ENCODE data around the gene CDH3.
A peak's percentile ranks its signal among the peaks of the same experiment; 100 is the strongest.

The CDH3 gene

DNA sequence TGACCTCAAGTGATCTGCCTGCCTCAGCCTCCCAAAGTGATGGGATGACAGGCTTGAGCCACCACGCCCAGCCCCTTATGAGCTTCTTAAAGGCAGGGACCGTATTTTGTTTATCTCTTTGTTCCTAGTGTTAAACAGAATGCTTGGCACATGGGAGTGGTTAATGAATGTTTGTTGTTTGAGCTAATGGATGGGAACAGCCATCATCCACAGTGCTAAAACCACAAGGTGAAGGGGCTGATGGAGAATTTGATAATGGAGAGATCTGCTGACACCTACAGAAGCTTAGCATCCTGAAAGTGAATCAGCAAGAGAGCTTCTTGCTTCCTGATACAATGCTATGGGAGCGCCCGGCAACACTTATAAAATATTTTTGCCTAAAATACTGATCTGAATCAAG, 83.4 kb downstream of the CDH3 start:
- Mint-ChIP-seq H3K9me3 (no peaks in the 10 kb centered on the region), H3K36me3 (no peaks in the 10 kb centered on the region), H3K4me1 (no peaks in the 10 kb centered on the region), H3K27me3 (peaks cover 15% of the 10 kb centered on the region), H3K4me3 (no peak overlapping the region), H3K27ac (no peak overlapping the region)
- DNase-seq = no peak
- CTCF ChIA-PET = no interaction called here

DNA sequence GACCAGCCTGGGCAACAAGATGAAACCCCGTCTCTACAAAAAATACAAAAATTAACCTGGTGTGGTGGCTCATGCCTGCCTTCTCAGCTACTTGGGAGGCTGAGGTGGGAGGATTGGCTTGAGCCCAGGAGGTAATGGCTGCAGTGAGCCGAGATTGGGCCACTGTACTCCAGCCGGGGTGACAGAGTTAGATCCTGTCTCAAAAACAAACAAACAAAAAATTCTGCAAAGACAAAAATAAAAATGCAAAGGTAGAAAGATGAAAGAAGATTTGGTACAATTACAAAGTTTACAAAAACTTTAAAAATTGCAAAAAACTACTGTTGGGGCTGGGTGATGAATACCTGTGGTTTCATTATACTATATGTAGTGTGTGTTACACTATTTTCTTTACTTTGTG, 86.5 kb downstream of the CDH3 start:
- CTCF ChIA-PET = no interaction called here
- DNase-seq = no peak
- Mint-ChIP-seq H3K4me3 (no peak overlapping the region), H3K27ac (no peak overlapping the region), H3K36me3 (no peaks in the 10 kb centered on the region), H3K4me1 (peaks cover under 1% of the 10 kb centered on the region), H3K27me3 (peaks cover 34% of the 10 kb centered on the region), H3K9me3 (no peaks in the 10 kb centered on the region)

DNA sequence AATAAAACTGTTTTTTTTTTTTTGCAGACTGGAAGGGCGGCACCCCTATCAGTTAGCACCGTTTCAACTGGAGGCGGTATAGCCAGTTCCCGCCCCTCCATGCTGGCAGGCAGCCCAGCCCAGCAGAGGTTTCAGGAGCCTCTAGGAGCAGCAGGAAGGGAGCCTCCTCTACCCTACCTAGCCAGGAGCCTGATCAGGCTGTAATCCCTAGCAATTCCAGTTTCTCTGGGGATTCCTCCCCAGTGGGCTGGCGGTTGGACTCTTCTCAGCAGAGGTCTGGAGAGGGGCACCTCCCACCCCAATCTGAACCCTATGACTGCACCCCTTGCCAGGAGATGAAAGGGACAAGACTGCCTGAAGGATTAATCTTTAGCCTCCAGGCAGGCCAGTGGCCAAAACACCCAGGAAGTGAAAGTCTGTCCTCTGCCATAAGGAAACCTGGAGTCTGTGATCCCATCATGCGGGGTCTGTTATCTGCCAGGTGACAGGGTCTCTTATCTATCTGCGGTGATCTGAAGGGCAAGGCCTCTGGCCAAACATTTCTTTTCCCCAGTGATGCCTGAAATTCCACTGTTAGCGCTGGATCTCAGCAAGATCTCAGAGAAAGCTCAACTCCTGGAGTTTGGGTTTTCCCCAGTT, 87.1 kb downstream of the CDH3 start:
- Mint-ChIP-seq H3K4me1 (peaks cover 3% of the 10 kb centered on the region), H3K27me3 (peaks cover 40% of the 10 kb centered on the region), H3K4me3 (no peak overlapping the region), H3K36me3 (no peaks in the 10 kb centered on the region), H3K9me3 (no peaks in the 10 kb centered on the region), H3K27ac (no peak overlapping the region)
- DNase-seq = no peak
- CTCF ChIA-PET = no interaction called here

DNA sequence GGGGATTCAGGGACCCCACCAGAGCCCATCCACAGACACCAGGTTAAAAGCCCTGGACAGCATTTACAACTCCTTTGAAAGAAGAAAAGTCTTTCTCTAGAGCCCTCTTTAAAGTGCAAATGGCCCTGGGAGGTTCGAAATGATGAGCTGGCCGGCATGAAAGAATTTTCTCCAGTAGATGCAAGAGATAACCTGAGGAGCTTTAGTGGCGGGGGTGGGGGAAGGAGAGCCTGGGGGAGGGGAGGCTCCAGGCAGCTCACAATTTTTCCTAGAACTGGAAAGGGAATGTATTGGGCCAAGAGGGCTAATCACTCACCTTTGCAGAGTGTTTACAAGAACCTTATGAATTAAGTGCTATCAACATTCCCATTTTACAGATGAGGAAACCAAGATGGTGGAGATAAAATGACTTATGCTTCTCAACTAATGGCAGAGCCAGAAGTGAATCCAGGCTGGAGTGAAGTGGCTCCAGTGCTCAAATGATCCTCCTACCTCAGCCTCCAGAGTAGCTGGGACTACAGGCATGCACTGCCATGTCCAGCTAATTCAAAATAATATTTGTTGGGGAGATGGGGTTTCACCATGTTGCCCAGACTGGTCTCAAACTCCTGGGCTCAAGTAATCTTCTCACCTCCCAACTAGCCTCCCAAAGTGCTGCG, 87.8 kb downstream of the CDH3 start:
- Mint-ChIP-seq H3K9me3 (no peaks in the 10 kb centered on the region), H3K27me3 (peaks cover 47% of the 10 kb centered on the region), H3K36me3 (no peaks in the 10 kb centered on the region), H3K27ac (no peak overlapping the region), H3K4me3 (no peak overlapping the region), H3K4me1 (peaks cover 6% of the 10 kb centered on the region)
- DNase-seq = no peak
- CTCF ChIA-PET = no interaction called here

DNA sequence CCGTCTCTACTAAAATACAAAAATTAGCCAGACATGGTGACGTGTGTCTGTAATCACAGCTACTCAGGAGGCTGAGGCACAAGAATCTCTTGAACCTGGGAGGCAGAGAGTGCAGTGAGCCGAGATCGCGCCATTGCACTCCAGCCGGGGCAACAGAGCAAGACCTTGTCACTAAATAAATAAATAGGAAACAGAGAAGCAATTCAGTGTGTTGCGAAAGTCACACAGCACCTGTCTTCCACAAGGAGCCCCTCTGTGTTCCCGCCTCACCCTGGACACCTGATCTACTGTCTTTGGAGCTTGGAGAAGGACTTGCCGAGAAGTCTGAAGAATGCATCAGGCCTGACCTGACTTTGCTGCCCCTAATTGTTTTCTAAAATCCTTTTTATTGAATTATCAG, 88.5 kb downstream of the CDH3 start:
- peaks cover 54% of the 10 kb centered on the region for H3K27me3 Mint-ChIP-seq
- no peak overlapping the region for H3K4me3 Mint-ChIP-seq
- DNase-seq = no peak
- peaks cover 6% of the 10 kb centered on the region for H3K4me1 Mint-ChIP-seq
- no peaks in the 10 kb centered on the region for H3K9me3 Mint-ChIP-seq
- CTCF ChIA-PET = no interaction called here
- H3K27ac Mint-ChIP-seq = no peak overlapping the region
- no peaks in the 10 kb centered on the region for H3K36me3 Mint-ChIP-seq

DNA sequence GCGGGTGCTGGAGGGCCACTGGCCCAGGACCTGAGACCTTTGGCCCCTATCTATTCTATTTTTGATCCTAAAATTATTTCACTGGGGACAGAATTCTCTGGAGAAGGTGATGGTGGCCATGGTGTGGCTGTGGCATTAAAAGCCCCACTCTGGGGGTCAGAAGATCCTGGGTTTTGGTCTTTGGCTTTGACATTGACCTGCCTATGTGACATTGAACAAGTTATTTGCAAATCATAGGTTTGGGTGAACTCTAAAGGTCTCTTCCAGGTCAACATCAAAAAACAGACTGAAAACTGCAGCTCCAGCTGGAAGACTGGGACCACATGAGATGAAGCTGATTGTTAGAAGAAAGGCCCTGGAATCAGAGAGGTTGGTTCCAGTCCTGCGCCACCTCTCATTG, 89.7 kb downstream of the CDH3 start:
- Mint-ChIP-seq H3K9me3 (no peaks in the 10 kb centered on the region), H3K27ac (no peak overlapping the region), H3K4me3 (no peak overlapping the region), H3K27me3 (peaks cover 64% of the 10 kb centered on the region), H3K36me3 (no peaks in the 10 kb centered on the region), H3K4me1 (peaks cover 6% of the 10 kb centered on the region)
- CTCF ChIA-PET = no interaction called here
- DNase-seq = no peak

DNA sequence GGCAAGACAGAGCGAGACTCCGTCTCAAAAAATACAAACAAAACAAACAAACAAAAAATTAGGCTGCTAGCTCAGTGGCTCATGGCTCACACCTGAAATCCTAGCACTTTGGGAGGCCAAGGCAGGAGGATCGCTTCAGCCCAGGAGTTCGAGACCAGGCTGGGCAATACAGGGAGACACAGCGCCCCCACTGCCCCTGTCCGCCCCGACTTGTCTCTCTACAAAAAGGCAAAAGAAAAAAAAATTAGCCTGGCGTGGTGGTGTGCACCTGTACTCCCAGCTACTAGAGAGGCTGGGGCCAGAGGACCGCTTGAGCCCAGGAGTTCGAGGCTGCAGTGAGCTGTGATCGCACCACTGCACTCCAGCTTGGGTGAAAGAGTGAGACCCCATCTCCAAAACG, 91.5 kb downstream of the CDH3 start:
- CTCF ChIA-PET = interaction anchor here (1.0 kb wide), 1 partner anchor 61 kb away, joined by 3 read pairs; no protein-coding TSS in a partner anchor
- peak overlapping the region; percentile 17 for H3K4me3 Mint-ChIP-seq
- no peaks in the 10 kb centered on the region for H3K9me3 Mint-ChIP-seq
- H3K27ac Mint-ChIP-seq = no peak overlapping the region
- peaks cover 69% of the 10 kb centered on the region for H3K27me3 Mint-ChIP-seq
- H3K4me1 Mint-ChIP-seq = peaks cover 9% of the 10 kb centered on the region
- no peaks in the 10 kb centered on the region for H3K36me3 Mint-ChIP-seq
- DNase-seq = no peak

DNA sequence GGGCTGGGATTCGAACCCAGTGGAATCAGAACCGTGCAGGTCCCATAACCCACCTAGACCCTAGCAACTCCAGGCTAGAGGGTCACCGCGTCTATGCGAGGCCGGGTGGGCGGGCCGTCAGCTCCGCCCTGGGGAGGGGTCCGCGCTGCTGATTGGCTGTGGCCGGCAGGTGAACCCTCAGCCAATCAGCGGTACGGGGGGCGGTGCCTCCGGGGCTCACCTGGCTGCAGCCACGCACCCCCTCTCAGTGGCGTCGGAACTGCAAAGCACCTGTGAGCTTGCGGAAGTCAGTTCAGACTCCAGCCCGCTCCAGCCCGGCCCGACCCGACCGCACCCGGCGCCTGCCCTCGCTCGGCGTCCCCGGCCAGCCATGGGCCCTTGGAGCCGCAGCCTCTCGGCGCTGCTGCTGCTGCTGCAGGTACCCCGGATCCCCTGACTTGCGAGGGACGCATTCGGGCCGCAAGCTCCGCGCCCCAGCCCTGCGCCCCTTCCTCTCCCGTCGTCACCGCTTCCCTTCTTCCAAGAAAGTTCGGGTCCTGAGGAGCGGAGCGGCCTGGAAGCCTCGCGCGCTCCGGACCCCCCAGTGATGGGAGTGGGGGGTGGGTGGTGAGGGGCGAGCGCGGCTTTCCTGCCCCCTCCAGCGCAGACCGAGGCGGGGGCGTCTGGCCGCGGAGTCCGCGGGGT, 92.1 kb downstream of the CDH3 start, which contains the start of gene CDH1:
Gene CDH1 (plus strand): TSS at position 247 of the 684 bp plus-strand sequence. CDS start 124 bp downstream, at position 371.
- Mint-ChIP-seq H3K4me3 (peak within 1 kb of the TSS; percentile 17), H3K4me1 (peaks cover 9% of the 10 kb centered on the region), H3K27me3 (peaks cover 67% of the 10 kb centered on the region), H3K27ac (no peak within 1 kb of the TSS), H3K9me3 (no peaks in the 10 kb centered on the region), H3K36me3 (no peaks in the 10 kb centered on the region)
- peak; percentile 53 for DNase-seq
- CTCF ChIA-PET = interaction anchor here (1.0 kb wide), 1 partner anchor 61 kb away, joined by 3 read pairs; no protein-coding TSS in a partner anchor

DNA sequence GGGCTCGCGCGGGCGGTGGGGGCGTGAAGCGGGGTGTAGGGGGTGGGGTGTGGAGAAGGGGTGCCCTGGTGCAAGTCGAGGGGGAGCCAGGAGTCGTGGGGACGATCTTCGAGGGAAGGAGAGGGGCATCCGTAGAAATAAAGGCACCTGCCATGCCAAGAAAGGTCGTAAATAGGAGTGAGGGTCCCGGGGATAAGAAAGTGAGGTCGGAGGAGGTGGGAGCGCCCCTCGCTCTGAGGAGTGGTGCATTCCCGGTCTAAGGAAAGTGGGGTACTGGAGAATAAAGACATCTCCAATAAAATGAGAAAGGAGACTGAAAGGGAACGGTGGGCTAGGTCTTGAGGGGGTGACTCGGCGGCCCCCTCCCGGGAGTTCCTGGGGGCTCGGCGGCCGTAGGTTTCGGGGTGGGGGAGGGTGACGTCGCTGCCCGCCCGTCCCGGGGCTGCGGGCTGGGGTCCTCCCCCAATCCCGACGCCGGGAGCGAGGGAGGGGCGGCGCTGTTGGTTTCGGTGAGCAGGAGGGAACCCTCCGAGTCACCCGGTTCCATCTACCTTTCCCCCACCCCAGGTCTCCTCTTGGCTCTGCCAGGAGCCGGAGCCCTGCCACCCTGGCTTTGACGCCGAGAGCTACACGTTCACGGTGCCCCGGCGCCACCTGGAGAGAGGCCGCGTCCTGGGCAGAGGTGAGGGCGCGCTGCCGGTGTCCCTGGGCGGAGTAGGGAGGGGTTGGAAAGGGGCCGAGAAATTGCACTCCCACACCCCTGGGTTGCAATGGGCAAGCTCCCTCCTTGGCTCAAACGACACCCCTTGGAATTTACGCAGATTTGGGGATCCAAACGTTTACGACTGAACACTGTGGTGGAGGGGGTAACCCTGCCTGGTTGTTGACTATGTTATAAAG, 92.9 kb downstream of the CDH3 start:
- DNase-seq = no peak
- H3K36me3 Mint-ChIP-seq = no peaks in the 10 kb centered on the region
- H3K27ac Mint-ChIP-seq = no peak overlapping the region
- H3K27me3 Mint-ChIP-seq = peaks cover 63% of the 10 kb centered on the region
- no peaks in the 10 kb centered on the region for H3K9me3 Mint-ChIP-seq
- CTCF ChIA-PET = interaction anchor here (0.7 kb wide), 1 partner anchor 543 kb away, joined by 3 read pairs; no protein-coding TSS in a partner anchor
- H3K4me3 Mint-ChIP-seq = no peak overlapping the region
- H3K4me1 Mint-ChIP-seq = peaks cover 9% of the 10 kb centered on the region

DNA sequence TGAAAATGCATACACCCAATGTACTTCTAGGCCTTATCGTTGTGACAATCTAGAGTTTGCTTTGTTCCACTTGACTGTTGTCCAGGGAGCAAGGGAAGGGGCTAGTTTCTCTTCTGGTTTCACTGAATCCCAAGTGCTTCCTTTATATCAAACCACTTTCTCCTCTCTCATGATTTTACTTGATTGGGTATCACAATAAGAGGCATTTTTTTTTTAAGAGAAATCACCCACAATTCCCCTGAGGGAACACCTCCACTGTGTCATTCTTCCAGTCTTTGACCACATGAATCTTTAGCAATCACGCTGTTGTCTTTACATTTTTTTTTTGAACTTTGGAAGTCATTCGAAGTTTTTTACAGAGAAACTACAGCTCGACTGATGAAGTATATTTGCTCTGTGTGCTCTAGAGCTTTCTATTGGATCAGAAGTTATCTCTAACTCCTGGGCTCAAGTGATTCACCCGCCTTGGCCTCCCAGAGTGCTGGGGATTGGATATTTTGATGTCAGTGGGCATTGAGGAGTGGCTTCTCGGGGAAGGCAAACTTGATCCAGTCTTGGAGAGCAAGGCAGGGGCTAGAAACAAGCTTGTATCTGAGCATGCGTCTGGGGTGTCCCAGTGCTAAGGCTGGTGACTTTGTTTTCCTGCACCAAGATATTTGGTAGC, 95.0 kb downstream of the CDH3 start:
- H3K27ac Mint-ChIP-seq = no peak overlapping the region
- no peak for DNase-seq
- H3K36me3 Mint-ChIP-seq = no peaks in the 10 kb centered on the region
- CTCF ChIA-PET = interaction anchor here (0.9 to 1.0 kb wide), 2 partner anchors 150 to 241 kb away, joined by 3 read pairs; no protein-coding TSS in a partner anchor
- no peak overlapping the region for H3K4me3 Mint-ChIP-seq
- H3K4me1 Mint-ChIP-seq = peaks cover 9% of the 10 kb centered on the region
- H3K9me3 Mint-ChIP-seq = no peaks in the 10 kb centered on the region
- H3K27me3 Mint-ChIP-seq = peaks cover 56% of the 10 kb centered on the region

DNA sequence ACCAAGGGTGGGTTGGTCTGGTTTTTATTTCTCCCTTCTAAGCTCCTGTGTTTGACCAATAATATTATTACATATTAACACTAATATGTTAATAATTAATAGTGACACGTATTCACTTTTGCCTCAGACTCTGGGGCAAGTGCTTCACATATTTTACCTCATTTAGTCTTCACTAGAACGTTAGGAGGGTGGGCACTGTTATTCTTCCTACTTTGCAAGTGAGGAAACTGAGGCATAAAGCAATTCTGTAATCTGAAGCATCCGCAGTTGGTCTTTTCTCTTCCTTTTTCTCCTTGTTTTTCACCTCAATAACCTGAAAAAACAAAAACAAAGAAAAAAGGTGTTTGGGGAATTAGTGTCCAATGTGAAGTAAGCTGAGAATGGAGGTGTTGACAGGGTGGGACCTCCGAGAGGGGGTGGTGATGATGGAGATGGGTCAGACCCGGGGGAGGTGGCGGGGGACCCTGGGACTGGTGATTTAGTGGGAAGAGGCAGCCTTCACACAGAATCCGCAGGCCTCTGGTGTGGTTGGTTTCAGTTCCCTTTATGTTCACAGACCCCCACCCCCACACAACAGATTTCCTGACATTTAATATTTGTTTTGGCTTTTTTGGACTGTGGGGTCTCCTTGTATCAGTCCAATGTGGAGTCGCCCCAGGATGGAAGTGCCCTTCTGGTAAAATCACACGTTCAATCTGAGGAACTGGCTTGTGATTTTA, 95.7 kb downstream of the CDH3 start:
- H3K9me3 Mint-ChIP-seq = no peaks in the 10 kb centered on the region
- H3K4me1 Mint-ChIP-seq = peaks cover 9% of the 10 kb centered on the region
- H3K4me3 Mint-ChIP-seq = no peak overlapping the region
- CTCF ChIA-PET = interaction anchor here (1.0 kb wide), 1 partner anchor 150 kb away, joined by 3 read pairs; no protein-coding TSS in a partner anchor
- no peaks in the 10 kb centered on the region for H3K36me3 Mint-ChIP-seq
- DNase-seq = no peak
- H3K27ac Mint-ChIP-seq = no peak overlapping the region
- peaks cover 52% of the 10 kb centered on the region for H3K27me3 Mint-ChIP-seq

DNA sequence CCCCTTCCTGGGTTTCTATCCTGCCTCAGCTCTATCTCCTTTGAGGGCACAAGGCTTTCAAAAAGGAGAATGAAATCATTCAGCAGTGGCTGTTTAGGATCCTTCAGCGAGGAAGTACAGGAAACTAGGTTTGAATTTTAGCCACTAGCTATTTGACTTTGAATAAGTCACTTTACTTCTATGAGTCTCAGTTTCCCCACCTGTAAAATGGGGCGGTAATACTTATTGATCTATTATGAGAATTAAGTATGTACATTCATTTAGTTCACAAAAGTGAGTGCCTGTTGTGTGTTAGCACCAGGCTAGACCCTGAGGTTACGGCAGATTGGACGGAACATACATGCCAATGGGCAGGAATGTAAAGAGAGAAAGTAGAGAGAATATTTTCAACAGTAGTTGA, 98.6 kb downstream of the CDH3 start:
- H3K9me3 Mint-ChIP-seq = no peaks in the 10 kb centered on the region
- H3K27ac Mint-ChIP-seq = no peak overlapping the region
- CTCF ChIA-PET = no interaction called here

DNA sequence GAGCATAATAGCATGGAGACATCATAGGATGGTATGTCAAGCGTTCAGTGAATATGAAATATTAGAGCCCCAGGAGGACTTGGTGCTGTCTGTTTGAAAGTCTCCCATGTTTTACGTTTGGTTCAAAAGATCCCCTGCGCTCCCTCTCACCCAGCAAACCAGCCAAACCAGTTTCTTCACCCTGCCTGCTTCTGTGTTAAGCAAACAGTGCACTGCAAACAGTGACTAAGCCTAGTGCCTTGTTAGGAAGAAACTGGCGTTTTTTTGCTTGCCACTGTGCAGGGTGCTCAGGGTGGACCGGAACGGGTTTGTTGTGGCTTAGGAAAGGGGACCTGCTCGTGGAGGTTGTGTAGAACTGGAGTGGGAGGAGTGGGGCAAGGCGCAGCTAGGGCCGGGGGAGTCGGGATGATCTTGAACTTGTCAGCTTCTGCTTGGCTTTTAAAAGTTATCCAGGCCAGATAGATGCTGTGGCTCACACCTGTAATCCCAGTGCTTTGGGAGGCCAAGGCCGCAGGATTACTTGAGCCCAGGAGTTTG, 99.7 kb downstream of the CDH3 start:
- DNase-seq = no peak
- CTCF ChIA-PET = no interaction called here
- Mint-ChIP-seq H3K4me1 (peaks cover 3% of the 10 kb centered on the region), H3K27me3 (peaks cover 19% of the 10 kb centered on the region), H3K4me3 (no peak overlapping the region), H3K36me3 (no peaks in the 10 kb centered on the region), H3K27ac (no peak overlapping the region), H3K9me3 (no peaks in the 10 kb centered on the region)

More for the DNA sequence above, 98.6 kb downstream of the CDH3 start:
- Mint-ChIP-seq H3K4me1 (peaks cover 3% of the 10 kb centered on the region), H3K36me3 (no peaks in the 10 kb centered on the region), H3K4me3 (no peak overlapping the region), H3K27me3 (peaks cover 28% of the 10 kb centered on the region)
- DNase-seq = no peak

Data from activated naive CD4-positive, alpha-beta T cell treated with anti-CD3 and anti-CD28 coated beads, Interleukin-2, amount 10 ng/mL, durations not matched to agents 7 days and 5 days (primary cell).